ENCODE measurements around the gene TUT7.

Gene TUT7

GRCh38 chr9:86246752-86247161 is 107.5 kb downstream of the TUT7 start:
- no peak for DNase-seq

GRCh38 chr9:86242071-86242470 is 112.1 kb downstream of the TUT7 start:
- DNase-seq = no peak

GRCh38 chr9:86241216-86241615 is 113.0 kb downstream of the TUT7 start:
- no peak for DNase-seq

GRCh38 chr9:86238861-86239770 is 115.1 kb downstream of the TUT7 start:
- DNase-seq = no peak

All from CD4-positive, alpha-beta T cell treated with Interleukin-17A for 1 hour (primary cell).